ENCODE measurements around the gene LCN10. TPM values are rescaled to one million over a fixed set of nuclear protein-coding genes. Genes with fewer than 3 reads are reported as not detected.
"Not testable (repeated sequence)": the region's sequence is repeated elsewhere in the genome, so short reads cannot be mapped to it uniquely, and the experiment has no call there.

LCN10 gene
- 0.07 TPM in 1 of 2 replicates, not detected in the other for total RNA-seq

DNA sequence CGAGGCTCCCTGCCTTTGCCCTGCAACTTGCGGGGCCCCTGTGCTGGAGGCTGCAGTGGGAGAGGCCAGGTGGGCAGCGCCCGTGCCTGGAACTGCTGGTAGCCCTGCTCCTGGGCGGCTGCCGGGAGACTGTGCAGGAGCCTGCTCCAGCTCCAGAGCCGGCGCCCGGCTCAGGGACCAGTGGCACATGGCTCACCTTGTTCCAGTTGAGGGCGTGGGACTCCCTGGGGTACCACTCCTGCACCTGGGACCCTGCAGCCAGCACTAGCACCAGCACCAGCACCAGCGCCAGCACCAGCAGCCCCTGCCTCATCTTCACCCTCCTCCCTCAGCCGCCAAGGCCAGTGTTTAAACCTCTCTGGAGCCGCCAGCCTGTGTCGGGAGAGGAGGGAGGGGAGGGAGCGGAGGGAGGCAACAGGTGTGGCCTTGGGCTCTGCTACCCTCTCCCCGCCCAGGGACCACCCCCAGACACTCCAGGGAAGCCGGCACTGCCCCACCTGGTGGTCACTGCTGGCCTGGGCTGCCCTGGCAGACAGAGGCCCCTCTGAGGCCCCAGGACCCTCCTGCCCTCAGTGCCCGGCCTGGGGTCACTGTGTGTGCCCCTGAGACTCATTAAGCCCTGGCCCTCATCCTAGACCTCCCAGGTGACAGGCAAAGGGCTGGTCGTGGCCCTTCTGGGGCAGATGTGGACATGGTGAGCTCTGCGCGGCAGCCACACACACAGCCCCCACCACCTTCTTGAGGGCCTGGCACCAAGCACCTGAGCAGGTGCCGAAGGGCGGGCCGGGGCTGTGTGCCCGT is at the start of gene LCN10:
LCN10 (minus strand) TSS at position 350 of the 801 bp plus-strand sequence; CDS start at position 313, 37 bp downstream.
- intact Hi-C loops (cut with micrococcal nuclease) = no loop called here

- intact Hi-C loops (cut with micrococcal nuclease) = loop anchor here (1.0 to 10.0 kb wide), 20 partner anchors 9 to 813 kb away; partner anchors contain the start of genes ARRDC1, DNLZ, EXD3 and FBXW5
Measured at GRCh38 chr9:136791516-136792276, 49.0 kb upstream of the LCN10 start.

- intact Hi-C loops (cut with micrococcal nuclease) = loop anchor here (1.0 to 10.0 kb wide), 23 partner anchors 9 to 814 kb away; partner anchors contain the start of genes ARRDC1, DNLZ, EXD3 and FBXW5
Measured at GRCh38 chr9:136790640-136791515, 48.1 kb upstream of the LCN10 start, which contains the start of gene TMEM141. TMEM141 (plus strand) TSS chr9:136791344; CDS start chr9:136791371, 27 bp downstream.

GRCh38 chr9:136789523-136789937 is 46.8 kb upstream of the LCN10 start:
- intact Hi-C loops (cut with micrococcal nuclease) = no loop called here

DNA sequence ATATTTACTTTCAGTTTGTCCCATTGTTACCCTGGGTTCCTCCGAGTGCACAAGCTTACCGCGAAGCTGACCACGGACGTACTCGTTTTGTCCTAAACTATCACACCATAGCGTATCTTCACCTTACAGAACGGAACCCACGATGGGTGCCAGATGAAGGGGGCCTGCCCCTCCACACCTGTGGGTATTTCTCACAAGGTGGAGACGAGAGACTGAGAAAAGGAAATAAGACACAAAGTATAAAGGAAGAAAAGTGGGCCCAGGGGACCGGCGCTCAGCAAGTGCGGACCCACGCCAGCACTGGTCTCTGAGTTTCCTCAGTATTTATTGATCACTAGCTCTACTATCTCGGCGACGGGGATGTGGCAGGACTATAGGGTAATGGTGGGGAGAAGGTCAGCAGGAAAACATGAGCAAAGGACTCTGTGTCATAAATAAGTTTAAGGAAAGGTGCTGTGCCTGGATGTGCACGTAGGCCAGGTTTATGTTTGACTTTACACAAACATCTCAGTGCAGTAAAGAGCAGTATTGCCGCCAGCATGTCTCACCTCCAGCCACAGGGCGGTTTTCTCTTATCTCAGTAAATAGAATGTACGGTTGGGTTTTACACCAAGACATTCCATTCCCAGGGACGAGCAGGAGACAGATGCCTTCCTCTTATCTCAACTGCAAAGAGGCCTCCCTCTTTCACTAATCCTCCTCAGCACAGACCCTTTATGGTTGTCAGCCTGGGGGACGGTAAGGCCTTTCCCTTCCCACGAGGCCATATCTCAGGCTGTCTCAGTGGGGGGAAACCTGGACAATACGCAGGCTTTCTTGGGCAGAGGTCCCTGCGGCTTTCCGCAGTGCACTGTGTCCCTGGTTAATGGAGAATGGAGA is 46.1 kb upstream of the LCN10 start:
- intact Hi-C loops (cut with micrococcal nuclease) = not testable (repeated sequence)

DNA sequence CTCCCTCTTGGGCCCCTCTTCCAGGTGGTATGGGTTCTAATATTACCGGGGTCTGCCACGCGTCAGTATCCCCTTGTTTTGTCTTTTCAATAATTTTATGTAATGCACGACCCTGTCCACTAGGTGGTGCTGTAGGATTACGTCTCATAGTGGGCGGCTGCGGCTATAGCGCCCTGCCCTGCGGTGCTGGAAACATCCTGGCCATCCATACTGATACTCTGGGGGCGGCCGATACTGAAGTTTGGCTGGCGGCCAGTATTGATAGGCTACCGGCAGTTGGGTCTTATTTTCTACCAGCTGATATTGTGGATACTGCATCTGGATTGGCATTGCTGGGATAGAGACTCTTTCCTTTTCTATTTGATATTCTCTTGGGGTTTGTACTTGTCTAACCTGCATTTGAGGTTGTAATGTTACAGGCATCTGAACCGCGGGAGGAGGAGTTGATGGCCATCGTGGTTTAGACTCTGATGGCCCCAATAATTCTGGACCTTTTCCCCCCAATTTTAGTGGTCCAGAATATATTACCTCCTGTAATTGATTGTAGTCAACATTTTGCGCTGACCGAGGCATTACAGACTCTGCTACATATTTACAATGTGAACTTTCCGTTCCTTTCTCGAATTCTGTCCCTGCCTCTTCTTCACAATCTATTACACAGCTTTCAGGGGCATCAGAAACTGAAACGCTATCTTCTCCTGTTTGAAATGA is 45.1 kb upstream of the LCN10 start:
- intact Hi-C loops (cut with micrococcal nuclease) = loop anchor here (1.0 to 2.0 kb wide), 5 partner anchors 13 to 247 kb away; partner anchors contain the start of gene AJM1

DNA sequence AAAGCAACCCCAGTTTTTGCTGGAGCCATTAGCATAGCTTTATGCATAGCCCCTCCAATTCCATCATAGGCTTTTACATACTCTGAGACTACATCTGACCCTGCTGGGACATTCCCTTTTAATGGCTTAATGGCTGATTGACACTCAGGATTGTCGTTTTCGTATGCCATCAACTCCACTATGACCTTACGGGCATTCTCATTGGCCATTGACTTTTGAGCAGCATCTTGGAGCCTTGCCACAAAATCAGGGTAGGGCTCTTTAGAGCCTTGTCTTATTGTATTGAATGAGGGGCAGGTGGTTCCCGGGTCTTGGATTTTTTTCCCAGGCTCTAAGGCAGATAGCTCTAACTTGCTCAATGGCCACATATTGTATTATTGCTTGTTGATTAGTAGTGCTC is 44.2 kb upstream of the LCN10 start:
- intact Hi-C loops (cut with micrococcal nuclease) = loop anchor here (1.0 to 2.0 kb wide), 5 partner anchors 14 to 248 kb away; partner anchors contain the start of gene AJM1

GRCh38 chr9:136786451-136786850 is 43.7 kb upstream of the LCN10 start:
- intact Hi-C loops (cut with micrococcal nuclease) = loop anchor here (2.0 kb wide), 1 partner anchor 14 kb away; no protein-coding TSS in a partner anchor

DNA sequence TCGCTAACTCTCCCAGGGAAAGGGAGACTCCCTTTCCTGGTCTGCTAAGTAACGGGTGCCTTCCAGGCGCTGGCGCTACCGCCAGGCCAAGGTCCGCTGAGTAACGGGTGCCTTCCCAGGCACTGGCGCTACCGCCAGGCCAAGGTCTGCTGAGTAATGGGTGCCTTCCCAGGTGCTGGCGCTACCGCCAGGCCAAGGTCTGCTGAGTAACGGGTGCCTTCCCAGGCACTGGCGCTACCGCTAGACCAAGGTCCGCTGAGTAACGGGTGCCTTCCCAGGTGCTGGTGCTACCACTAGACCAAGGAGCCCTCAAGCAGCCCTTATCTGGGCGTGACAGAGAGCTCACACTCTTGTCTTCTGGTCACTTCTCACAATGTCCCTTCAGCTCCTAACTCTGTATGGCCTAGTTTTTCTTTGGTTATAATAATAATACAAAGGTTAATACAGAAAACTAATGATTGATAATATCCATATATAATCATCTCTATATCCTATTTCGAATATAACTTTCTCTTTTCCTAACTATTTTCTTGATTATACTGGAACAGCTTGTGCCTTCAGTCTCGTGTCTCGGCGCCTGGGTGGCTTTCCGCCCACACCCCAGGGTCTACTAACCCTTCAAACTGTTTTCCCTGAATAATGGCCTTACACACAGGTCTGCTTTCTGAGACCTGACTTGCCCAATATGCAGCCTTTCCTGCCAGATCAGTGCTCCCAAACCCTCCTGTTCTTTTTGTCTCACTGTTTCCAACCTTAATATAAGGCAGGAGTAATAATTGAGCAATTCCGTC is 43.0 kb upstream of the LCN10 start:
- intact Hi-C loops (cut with micrococcal nuclease) = loop anchor here (2.0 kb wide), 1 partner anchor 15 kb away; no protein-coding TSS in a partner anchor

GRCh38 chr9:136784997-136785361 is 42.2 kb upstream of the LCN10 start:
- intact Hi-C loops (cut with micrococcal nuclease) = loop anchor here (1.0 kb wide), 1 partner anchor 300 kb away; no protein-coding TSS in a partner anchor

GRCh38 chr9:136784249-136784996 is 41.7 kb upstream of the LCN10 start:
- intact Hi-C loops (cut with micrococcal nuclease) = loop anchor here (1.0 kb wide), 1 partner anchor 299 kb away; no protein-coding TSS in a partner anchor

- intact Hi-C loops (cut with micrococcal nuclease) = no loop called here
Measured at GRCh38 chr9:136782452-136782851, 39.7 kb upstream of the LCN10 start.

DNA sequence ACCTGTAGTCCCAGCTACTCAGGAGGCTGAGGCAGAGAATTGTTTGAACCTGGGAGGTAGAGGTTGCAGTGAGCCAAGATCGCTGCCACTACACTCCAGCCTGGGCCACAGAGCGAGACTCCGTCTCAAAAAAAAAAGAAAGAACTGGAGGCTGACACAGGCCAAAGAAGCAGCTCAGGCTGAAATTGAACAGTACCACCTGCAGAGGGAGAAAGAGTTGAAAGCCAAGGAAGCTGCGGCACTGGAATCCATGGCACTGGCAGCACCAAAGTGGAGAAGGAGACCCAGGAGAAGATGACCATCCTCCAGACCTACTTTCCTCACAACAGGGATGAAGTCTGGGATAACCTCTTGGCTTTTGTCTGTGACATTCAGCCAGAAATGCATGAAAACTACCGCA is 37.1 kb upstream of the LCN10 start:
- intact Hi-C loops (cut with micrococcal nuclease) = no loop called here

- intact Hi-C loops (cut with micrococcal nuclease) = no loop called here
Measured at GRCh38 chr9:136777359-136777758, 34.6 kb upstream of the LCN10 start.

- intact Hi-C loops (cut with micrococcal nuclease) = no loop called here
Measured at GRCh38 chr9:136776947-136777346, 34.2 kb upstream of the LCN10 start.

- intact Hi-C loops (cut with micrococcal nuclease) = no loop called here
Measured at GRCh38 chr9:136775191-136775590, 32.5 kb upstream of the LCN10 start.

GRCh38 chr9:136774416-136775045 is 31.8 kb upstream of the LCN10 start:
- intact Hi-C loops (cut with micrococcal nuclease) = no loop called here
